Fibroblast of skin of right quadriceps (primary cell): Measurements from ENCODE around the gene ZMIZ1.

Source experiments
- DNase-seq: peaks from one replicate; pipeline ENCODE4 v3.0.0-alpha.2; 2013

ZMIZ1 gene

DNA sequence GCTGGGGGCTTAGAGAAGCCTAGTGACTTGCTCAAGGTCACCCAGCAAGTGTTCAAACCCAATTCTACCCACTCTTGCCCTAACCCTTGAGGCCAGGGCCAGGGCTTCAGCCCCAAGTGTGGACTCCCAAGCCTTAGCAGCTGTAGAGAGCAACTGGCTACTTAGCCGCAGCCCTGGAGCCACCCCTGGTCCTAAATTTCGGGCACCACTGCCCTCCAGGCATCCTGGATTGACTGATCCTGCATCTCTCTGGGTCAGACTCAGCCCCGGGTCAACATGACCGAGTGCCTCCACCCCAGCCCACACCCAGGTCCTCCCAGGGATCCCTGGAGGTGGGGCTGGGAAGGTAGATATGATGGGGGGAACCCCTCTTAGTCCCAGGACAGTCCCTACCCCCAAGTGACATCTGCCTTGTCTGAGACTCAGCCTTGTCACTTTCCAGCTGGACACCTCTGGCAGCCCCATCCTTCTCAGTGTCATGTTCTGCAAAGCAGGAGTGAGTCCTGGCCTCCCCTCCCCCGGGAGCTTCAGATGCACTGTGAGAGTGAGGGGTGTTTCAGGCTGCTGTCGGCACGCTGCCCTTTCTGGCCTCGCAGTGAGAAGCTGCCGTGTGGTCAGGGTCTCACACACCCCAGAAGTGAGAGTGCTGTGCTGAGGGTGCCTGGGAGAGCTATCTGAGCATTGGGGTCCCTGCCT is 89.8 kb downstream of the ZMIZ1 start:
- DNase-seq, result no peak

- peak; percentile 63 for DNase-seq
Measured at GRCh38 chr10:79159141-79159651, 90.4 kb downstream of the ZMIZ1 start.

DNA sequence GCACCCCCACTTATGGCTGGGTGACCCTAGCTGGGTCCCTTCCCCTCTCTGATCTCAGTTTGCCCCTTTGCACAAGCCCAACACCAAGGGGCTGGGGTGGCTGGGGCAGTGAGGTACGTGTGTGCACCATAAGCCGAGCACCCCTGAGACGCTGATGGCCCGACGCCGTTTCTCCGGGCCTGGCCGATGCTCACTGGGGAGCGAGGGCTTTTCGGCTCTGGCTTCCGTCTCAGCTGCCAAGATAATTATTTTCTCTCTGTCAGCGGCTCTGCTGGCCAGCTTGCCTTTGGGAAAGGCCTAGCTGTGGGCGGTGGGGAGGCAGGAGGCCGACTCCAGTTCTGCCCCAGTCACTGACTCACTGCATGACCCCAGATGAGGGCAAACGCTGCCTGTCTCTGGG is 91.0 kb downstream of the ZMIZ1 start:
- no peak for DNase-seq

- no peak for DNase-seq
Measured at GRCh38 chr10:79160191-79160590, 91.4 kb downstream of the ZMIZ1 start.

DNA sequence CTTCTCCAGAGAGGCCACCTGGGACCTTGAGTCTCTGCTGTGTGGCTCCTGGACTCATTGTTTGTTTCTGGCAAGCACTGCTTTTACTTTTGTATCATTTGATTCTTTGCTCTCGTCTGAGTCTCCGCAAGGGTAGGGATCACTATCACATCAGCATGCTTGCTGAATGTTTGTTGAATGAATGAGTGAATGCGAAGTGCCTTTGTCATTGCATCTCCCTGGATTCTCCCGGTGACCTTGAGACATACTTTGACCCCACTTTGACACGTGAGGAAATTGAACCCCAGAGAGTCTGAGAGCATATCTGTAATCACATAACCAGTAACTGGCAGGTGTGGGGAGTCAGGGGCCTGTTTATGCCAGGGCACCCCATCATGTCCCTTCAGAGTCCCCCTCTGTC is 92.8 kb downstream of the ZMIZ1 start:
- no peak for DNase-seq

DNA sequence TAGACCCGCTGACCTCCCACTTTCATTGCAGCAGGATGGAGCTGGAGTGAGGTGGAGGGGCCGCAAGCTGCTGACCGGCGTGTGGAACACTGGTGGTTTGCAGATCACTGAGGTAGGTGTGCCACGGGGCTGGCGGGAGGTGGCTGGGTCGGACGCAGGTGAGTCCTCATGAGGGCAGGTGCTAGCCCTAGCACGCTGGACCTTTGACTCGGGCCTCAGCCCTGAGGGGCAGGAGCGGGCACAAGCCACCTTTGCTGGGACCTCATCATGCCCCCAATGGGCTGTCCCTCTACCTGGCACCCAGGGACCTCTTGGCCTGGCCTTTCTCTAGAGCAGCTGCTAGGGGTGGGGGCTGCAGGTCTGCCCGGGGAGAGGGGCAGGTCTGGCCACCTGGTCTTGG is 93.3 kb downstream of the ZMIZ1 start:
- no peak for DNase-seq

GRCh38 chr10:79162861-79163665 is 94.3 kb downstream of the ZMIZ1 start:
- no peak for DNase-seq

GRCh38 chr10:79163666-79163975 is 94.9 kb downstream of the ZMIZ1 start:
- no peak for DNase-seq

DNA sequence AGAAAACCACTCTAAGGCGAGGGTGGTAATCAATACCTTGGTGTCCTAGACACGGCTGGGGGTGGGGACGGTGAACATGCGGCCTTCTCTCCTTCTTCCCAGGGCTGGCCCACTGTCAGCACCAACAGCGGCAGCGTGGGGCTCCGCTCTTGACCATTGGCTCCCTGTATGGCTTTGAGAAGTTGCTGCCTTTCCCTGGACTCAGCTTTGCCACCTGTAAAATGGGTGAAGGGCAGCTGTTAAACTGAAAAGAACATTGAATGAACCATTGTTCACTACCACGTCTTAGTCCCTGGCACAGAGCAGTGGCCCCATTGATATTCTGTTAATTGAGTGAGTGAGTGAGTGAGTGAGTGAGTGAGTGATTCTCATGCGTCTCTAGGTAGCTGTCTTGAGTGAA is 95.3 kb downstream of the ZMIZ1 start:
- DNase-seq, result no peak

DNA sequence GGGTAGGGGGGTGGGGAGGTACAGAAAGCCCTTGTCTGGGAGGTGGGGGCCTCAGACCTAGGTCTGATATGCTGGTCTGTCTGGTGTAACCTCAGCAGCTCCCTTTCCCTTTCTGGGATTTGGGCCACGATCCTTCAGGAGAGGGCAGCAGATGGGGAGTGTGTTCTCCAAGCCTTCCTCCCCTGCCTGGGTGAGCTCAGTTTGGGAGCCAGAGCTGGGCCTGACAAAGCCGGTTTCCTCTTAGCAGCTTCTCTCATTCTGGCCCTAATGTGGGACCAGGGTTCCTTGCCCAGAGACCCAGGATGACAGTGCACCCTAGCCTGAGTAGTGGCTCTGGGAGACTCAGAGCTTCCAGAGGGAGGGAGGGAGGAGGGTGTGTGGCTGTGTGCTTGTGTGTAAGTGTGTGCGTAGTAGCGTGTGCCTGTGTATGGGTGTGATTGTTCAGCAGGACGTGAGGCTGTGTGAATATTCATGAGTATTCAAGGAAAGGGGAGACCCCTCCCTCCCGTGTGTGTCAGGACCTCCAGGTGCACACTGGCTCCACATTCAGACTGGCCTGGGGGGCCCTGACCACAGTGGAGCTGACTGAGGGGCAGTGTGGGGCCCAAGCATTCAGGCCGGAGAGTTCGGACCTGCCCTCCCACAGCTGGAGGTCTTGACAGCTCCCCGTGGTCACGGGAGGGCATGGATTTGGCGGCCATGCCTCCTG is 96.5 kb downstream of the ZMIZ1 start:
- no peak for DNase-seq

GRCh38 chr10:79166312-79166721 is 97.6 kb downstream of the ZMIZ1 start:
- no peak for DNase-seq

- no peak for DNase-seq
Measured at GRCh38 chr10:79166741-79167140, 98.0 kb downstream of the ZMIZ1 start.

- DNase-seq, result no peak
Measured at GRCh38 chr10:79167537-79167936, 98.8 kb downstream of the ZMIZ1 start.

- no peak for DNase-seq
Measured at GRCh38 chr10:79168210-79168609, 99.4 kb downstream of the ZMIZ1 start.

DNA sequence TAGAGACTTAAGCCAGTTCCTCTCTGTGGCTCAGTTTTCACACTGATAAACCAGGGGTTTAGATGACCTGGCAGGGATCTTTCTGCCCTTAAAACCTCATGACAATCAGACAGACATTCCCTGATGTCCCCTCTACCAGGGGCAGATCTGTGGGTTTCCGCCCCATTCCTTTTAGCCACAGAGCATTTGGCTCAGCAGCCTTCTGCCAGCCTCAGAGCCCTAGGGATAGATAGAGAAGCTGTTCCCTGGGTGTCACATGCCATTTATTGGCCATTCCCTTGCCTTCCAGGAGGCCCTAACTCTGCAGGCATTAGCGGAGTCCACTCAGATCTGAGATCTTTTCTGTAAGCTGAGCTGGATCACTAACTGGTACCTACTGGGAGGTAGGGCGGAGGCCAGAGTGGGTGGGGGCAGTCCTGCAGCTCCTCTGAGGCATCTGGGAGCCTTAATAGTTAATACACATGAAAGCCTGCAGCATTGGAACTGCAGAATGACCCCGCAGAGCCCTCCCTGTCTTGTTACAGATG is 101.5 kb downstream of the ZMIZ1 start:
- no peak for DNase-seq

- no peak for DNase-seq
Measured at GRCh38 chr10:79170993-79171392, 102.2 kb downstream of the ZMIZ1 start.

DNA sequence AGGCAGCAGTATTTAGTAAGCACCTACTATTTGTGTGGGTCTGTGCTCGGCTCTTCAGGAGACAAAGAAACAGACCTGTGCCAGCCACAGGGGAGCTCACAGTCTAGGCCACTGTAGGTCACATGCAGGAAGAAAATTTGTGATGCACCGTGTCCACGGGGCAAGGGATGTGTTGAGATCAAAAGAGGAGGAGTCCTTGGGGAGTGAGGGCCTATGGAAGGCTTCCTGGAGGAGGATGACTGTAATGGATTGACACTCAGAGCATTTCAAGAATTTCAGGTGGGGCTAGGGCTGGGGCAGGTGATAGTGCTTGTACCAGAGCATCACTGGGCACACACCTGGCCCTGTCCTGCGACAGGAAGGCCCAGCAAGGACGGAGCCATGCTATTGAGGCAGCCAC is 102.7 kb downstream of the ZMIZ1 start:
- DNase-seq, result no peak

DNA sequence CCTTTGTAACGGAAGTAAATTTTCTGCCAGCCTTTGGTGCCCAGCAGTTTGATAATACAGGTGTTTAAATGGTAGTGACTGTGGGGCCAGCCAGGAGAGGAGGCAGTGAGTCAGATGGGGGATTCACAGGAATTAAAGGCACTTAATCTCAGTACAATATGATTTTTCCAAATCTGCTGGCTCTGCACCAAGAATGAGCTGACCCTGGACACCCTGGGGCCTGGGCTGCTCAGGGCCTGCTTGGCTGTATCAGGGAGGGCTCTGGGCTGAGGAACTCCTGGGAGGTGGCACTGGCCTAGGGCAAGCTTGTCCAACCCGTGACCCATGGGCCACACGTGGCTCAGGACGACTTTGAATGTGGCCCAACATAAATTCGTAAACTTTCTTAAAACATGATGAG is 104.1 kb downstream of the ZMIZ1 start:
- no peak for DNase-seq

- DNase-seq, result no peak
Measured at GRCh38 chr10:79173582-79174262, 105.0 kb downstream of the ZMIZ1 start.

DNA sequence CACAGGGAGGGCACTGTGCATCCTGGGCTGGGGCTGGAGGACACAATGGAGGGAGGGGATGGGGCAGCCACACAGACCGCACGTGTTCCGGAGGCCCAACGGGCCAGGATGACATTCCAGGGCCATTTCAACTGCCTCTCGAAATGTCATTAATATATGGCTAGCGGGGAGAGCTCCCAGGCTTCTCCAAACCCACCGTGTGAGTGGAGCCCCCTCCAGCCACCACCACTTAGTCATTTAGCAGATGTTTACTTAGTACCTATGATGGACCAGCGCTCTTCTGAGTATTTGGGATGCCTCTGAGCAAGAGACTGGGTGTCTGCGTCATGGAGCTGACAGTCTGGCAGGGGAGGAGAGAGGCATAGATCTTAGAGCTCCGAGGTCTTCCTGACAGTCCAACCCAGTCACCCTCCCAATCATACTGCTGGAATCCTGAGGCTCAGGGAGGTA is 107.3 kb downstream of the ZMIZ1 start:
- peak; percentile 58 for DNase-seq

GRCh38 chr10:79176949-79177602 is 108.3 kb downstream of the ZMIZ1 start:
- peak; percentile 15 for DNase-seq

- no peak for DNase-seq
Measured at GRCh38 chr10:79178070-79178576, 109.4 kb downstream of the ZMIZ1 start.
